Esophagus squamous epithelium (tissue), 4 donors: Measurements from ENCODE around the gene CARD11.

ENCODE experiments used
- CTCF ChIP-seq, 6 experiments: fragments of 450-650 bp in 4 of 6; fragments of 200-600 bp in 2 of 6; sonication (generic) in 2 of 6; IDR thresholded peaks; one replicate each; pipeline ENCODE4 v1.5.1; 2016 to 2019; ENCODE audit warnings: antibody characterized with exemption in 6 of 6, mild to moderate bottlenecking in 4 of 6, moderate library complexity in 4 of 6
- POLR2A ChIP-seq, 4 donors: fragments of 450-650 bp; IDR thresholded peaks; one replicate each; pipeline ENCODE4 v1.6.1; 2017; ENCODE audit warnings: antibody characterized with exemption in 4 of 4, mild to moderate bottlenecking in 4 of 4, moderate library complexity in 3 of 4

DNA sequence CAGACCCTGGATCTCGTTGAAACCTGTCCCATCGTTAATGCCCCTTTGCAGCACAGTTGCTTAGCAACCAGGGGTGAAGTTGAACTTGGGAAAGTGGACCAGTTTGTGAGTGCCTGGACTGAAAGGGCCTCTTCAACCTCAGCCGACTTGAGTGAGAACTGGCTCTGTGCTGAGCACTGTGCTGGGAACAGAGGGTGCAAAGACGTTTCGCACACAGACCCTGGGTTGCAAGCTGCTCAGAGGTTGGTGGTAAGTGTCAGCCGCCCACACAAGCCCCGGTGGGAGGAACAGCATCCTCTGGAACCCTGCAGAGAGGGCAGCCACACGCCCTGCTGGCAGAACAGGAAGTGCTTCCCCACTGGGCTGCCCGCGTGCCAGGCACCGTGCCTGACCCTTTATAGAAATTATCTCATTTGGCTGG is 89.2 kb downstream of the CARD11 start:
- TF ChIP-seq CTCF (IDR thresholded peaks at IDR 0.05) (no peak), POLR2A (IDR thresholded peaks at IDR 0.05) (no peak)
